Measurements from ENCODE around the gene METTL27.
"Not testable (repeated sequence)": the region's sequence is repeated elsewhere in the genome, so short reads cannot be mapped to it uniquely, and the experiment has no call there.

METTL27 gene

DNA sequence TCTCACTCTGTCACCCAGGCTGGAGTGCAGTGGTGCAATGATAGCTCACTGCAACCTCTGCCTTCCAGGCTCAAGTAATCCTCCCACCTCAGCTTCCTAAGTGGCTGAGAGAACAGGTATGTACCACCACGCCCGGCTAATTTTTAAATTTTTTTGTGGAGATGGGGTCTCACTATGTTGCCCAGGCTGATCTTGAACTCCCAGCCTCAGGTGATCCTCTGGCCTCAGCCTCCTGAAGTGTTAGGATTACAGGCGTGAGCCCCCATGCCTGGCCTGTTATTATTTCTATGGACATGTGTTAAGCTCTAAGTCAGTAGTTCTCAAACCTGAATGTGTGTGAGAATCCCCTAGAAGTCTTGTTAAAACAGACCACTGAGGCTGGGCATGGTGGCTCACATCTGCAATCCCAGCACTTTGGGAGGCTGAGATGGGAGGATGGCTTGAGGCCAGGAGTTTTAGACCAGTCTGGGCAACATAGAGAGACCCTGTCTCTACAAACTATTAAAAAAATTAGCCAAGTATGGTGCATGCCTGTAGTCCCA, 43.2 kb upstream of the METTL27 start:
- no peak for TF ChIP-seq ZFX (IDR thresholded peaks at IDR 0.05)
- TF ChIP-seq, protein P1, sequence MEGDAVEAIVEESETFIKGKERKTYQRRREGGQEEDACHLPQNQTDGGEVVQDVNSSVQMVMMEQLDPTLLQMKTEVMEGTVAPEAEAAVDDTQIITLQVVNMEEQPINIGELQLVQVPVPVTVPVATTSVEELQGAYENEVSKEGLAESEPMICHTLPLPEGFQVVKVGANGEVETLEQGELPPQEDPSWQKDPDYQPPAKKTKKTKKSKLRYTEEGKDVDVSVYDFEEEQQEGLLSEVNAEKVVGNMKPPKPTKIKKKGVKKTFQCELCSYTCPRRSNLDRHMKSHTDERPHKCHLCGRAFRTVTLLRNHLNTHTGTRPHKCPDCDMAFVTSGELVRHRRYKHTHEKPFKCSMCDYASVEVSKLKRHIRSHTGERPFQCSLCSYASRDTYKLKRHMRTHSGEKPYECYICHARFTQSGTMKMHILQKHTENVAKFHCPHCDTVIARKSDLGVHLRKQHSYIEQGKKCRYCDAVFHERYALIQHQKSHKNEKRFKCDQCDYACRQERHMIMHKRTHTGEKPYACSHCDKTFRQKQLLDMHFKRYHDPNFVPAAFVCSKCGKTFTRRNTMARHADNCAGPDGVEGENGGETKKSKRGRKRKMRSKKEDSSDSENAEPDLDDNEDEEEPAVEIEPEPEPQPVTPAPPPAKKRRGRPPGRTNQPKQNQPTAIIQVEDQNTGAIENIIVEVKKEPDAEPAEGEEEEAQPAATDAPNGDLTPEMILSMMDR (conservative IDR thresholded peaks at IDR 0.05) = no peak

DNA sequence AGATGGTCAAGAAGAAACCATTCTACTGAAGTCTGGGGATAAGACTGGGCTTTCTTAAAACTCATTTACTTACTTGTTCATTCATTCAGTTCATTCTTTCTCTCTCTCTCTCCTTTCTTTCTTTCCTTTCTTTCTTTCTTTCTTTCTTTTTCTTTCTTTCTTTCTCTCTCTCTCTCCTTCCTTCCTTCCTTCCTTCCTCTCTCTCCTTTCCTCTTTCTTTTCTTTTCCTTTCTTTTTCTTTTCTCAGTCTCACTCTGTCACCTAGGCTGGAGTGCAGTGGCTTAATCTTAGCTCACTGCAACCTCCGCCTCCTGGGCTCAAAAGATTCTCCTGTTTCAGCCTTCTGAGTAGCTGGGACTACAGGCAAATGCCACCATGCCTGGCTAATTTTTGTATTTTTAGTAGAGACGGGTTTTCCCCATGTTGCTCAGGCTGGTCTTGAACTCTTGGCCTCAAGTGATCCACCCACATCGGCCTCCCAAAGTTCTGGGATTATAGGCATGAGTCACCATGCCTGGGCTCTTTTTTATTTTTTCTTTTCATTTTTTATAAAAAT, 42.6 kb upstream of the METTL27 start:
- H3K27ac ChIP-seq = not testable (repeated sequence)

More for the DNA sequence above, 43.2 kb upstream of the METTL27 start:
- H3K27ac ChIP-seq = no peak overlapping the region

DNA sequence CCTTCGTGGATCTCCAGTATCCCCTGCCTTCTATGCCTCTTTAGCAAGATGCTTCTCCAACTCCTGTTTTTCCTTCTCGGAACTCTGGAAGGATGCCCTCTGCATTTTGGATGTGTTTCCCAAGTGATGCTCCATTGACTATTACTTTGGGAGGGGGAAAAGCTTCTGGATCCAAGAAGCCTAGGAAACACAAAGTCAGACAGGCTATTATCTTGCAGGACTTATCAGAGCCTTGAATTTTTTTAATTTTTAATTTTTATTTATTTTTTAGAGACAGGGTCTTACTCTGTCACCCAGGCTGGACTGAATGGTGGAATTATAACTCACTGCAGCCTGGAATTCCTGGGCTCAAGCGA, 39.7 kb upstream of the METTL27 start:
- H3K27ac ChIP-seq = no peak overlapping the region
- TF ChIP-seq, protein P1 (conservative IDR thresholded peaks at IDR 0.05) = no peak
- no peak for TF ChIP-seq ZFX (IDR thresholded peaks at IDR 0.05)

DNA sequence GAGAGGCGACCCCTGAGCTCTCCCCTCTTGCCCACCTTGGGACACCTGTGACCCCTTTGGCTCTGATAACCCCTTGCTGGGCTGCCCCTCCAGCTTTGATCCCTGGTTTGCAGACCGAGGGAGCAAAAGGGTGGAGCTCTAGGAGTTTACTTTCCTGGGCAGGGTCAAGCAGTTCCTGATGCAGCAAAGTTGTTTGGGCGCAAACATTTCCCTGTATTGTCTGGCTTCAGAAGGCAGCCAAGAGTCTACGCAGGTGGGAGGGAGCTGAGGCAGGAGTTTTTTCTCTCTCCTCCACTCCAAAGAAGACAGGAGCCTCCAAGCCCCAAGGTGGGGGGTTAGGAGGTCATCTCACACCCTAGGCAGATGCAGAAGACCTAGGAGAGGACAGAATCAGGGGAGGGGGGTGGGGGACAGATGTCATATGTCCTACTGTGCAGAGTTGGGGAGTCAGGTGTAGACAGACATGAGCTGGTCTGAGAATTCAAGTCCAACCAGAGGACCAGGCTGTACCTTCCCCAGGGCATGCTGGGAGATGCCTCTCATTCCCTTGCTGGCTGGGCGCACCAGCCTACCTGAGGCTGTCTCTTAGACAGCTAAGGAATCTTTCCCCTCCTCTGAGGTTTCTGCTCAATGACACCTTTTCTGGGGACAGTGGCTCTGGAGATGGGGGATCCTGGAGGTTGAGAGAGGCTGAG, 39.2 kb upstream of the METTL27 start:
- TF ChIP-seq, protein P1 (conservative IDR thresholded peaks at IDR 0.05) = no peak
- TF ChIP-seq ZFX (IDR thresholded peaks at IDR 0.05) = no peak
- no peak overlapping the region for H3K27ac ChIP-seq

DNA sequence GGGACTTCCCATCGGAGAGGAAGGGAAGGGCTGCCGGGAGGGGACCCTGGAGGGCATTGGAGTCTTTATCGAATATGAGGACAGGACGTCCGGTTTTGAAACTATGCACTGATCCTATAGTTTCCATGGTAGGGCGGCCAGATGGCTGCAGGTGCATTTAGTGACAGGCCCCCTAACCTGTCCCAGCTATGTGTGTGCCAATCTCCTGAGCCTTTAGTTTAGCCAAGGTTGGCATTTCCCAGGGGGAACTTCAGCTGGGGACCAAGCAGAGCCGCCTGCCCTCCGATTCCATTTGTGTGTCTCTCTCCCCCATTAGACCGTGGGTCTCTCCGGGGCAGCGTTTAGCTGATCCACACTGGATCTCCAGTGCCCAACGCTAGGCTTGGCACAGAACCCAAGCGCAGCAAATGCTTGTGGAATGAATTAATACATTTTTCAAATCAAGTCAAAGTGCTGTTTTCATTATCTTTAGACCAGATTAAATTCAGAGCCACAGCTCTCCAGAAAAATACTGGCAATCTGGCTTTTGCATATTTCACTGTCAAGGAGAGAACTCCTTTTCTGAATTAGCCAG, 38.5 kb upstream of the METTL27 start:
- no peak for TF ChIP-seq ZFX (IDR thresholded peaks at IDR 0.05)
- TF ChIP-seq, protein P1 (conservative IDR thresholded peaks at IDR 0.05) = no peak
- H3K27ac ChIP-seq = no peak overlapping the region

DNA sequence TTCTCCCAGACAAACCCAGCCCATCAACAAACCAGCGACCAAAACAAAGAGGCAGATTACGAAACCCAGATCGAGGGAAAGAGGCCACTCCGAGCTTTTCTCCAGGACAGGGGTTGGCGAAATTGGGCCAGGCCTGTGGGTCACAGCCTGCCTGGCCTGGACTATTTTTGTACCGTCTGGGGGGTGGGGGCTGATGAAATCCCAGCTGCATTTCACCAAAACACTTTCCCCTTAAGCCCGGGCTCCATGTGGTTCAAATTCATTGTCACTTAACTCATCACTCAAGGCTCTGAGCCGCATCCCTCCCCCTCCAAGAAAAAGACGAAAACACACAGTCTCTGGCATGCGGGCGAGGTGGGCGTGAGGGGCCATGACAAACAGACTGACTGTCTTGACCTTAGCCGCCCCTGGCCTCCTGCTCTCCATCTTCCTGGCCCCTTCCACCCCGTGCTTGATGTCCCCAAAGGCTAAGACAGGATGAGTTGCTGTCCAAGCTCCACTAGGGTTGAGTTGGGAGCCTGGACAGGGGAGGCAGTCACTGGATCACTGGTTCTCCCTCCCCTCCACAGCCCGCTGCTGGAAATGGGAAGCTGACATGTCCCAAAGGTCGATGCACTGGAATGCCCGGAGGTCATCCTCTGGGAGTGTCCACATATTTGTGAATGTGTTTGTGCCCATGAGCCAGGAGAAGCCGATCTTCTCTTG, 37.8 kb upstream of the METTL27 start:
- H3K27ac ChIP-seq = no peak overlapping the region
- TF ChIP-seq ZFX (IDR thresholded peaks at IDR 0.05) = no peak
- TF ChIP-seq, protein P1 (conservative IDR thresholded peaks at IDR 0.05) = no peak

DNA sequence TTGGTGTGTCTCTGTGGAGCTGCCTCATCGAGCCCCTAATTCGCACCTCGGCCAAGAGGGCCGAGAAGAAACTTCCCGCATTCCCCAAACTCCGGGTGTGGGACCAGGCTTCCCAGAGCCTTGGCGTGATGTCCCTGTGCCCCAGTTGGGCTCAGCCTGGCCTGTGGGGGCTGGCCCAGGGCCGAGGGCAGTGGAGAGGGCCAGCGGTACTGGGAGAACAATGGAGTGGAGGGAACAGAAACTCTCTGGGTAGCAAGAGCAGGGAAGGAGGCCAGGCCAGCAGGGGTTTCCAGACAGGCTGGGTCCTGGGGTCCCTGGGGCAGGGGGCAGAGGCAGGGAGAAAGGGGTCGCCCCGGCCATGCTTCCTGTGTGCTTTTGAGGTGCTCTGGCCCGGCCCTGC, 34.7 kb upstream of the METTL27 start:
- TF ChIP-seq, protein P1 (conservative IDR thresholded peaks at IDR 0.05) = no peak
- TF ChIP-seq ZFX (IDR thresholded peaks at IDR 0.05) = no peak
- no peak overlapping the region for H3K27ac ChIP-seq
